ENCODE results near the gene UBE2L3. TPM values are rescaled to one million over a fixed set of nuclear protein-coding genes. Genes with fewer than 3 reads are reported as not detected.
"Not testable (repeated sequence)": the region's sequence is repeated elsewhere in the genome, so short reads cannot be mapped to it uniquely, and the experiment has no call there.

Gene UBE2L3
- total and polyA plus RNA-seq, 8 donors = 23.1 to 94.2 (median 50.7) TPM

- Histone ChIP-seq H3K27me3 (no peaks in the 10 kb centered on the region), H3K4me1 (peaks cover 21 to 39% (median 35%) of the 10 kb centered on the region in 4 donors), H3K36me3 (peaks cover 8 to 36% (median 20%) of the 10 kb centered on the region in 4 donors), H3K9me3 (no peaks in the 10 kb centered on the region), H3K4me3 (peak overlapping the region in 3 of 4 donors; percentile 76 to 80 (median 79)), H3K27ac (no peak overlapping the region)
- no peak for DNase-seq
- intact Hi-C loops (cut with DNase I; ENCODE audit: low total_unique reads) = no loop called here
- 84 to 89% (median 86%) methylated on average over 21 to 22 of the region's 22 CpGs for WGBS, 5 donors
- TF ChIP-seq POLR2AphosphoS5 (IDR thresholded peaks at IDR 0.05) (no peak), EP300 (IDR thresholded peaks at IDR 0.05) (no peak), CTCF (IDR thresholded peaks at IDR 0.05) (no peak), POLR2A (IDR thresholded peaks at IDR 0.05) (no peak)
These were observed 76.2 kb downstream of the UBE2L3 start for GRCh38 chr22:21643533-21644357.

DNA sequence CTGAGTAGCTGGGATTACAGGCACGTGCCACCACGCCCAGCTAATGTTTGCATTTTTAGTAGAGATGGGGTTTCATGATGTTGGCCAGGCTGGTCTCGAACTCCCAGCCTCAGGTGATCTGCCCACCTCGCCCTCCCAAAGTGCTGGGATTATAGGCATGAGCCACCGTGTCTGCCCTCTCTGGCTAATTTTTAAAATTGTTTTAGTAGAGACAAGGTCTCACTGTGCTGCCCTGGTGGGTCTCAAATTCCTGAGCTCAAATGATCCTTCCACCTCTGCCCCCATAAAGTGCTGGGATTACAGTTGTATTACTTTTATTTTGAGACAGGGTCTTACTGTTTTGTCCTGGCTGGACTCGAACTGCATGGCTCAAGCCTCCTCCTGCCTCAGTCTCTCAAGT lies 78.0 kb downstream of the UBE2L3 start:
- DNase-seq; intact Hi-C loops (cut with DNase I; ENCODE audit: low total_unique reads); H3K27me3 ChIP-seq; H3K4me3 ChIP-seq; H3K27ac ChIP-seq; H3K9me3 ChIP-seq: not testable (repeated sequence)
- Histone ChIP-seq H3K4me1 (peaks cover 21 to 39% (median 35%) of the 10 kb centered on the region in 4 donors), H3K36me3 (peaks cover 8 to 47% (median 28%) of the 10 kb centered on the region in 4 donors)
- 74 to 89% (median 79%) methylated on average over 6 of the region's 6 CpGs for WGBS, 5 donors

- H3K4me1 ChIP-seq = peaks cover 22 to 42% (median 38%) of the 10 kb centered on the region in 4 donors
- H3K36me3 ChIP-seq = peaks cover 8 to 47% (median 28%) of the 10 kb centered on the region in 4 donors
- no peak overlapping the region for H3K4me3 ChIP-seq
- intact Hi-C loops (cut with DNase I; ENCODE audit: low total_unique reads) = no loop called here
- no peaks in the 10 kb centered on the region for H3K9me3 ChIP-seq
- H3K27me3 ChIP-seq = no peaks in the 10 kb centered on the region
- DNase-seq = peak; percentile 83 to 94
- no peak overlapping the region for H3K27ac ChIP-seq
- 40 to 50% (median 44%) methylated on average over 14 of the region's 14 CpGs for WGBS, 5 donors
- TF ChIP-seq POLR2AphosphoS5 (IDR thresholded peaks at IDR 0.05) (peak in 1 of 3 donors; percentile 42), CTCF (IDR thresholded peaks at IDR 0.05) (peak in 5 of 7 experiments; percentile 70 to 85 (median 79)), POLR2A (IDR thresholded peaks at IDR 0.05) (no peak)
These were observed 79.4 kb downstream of the UBE2L3 start for GRCh38 chr22:21646608-21647590.

DNA sequence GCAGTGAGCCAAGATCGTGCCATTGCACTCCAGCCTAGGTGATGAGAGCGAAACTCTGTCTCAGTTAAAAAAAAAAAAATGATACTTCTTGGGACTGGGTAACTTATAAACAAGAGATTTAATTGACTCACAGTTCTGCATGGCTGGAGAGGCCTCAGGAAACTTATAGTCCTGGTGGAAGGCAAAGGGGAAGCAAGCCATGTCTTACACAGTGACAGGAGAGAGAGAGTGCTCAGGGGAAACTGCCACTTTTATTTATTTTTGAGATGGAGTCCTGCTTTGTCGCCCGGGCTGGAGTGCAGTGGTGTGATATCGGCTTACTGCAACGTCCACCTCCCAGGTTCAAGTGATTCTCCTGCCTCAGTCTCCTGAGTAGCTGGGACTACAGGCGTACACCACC lies 82.8 kb downstream of the UBE2L3 start:
- peaks cover 15 to 35% (median 33%) of the 10 kb centered on the region in 4 donors for H3K4me1 ChIP-seq
- no peak overlapping the region for H3K27ac ChIP-seq
- TF ChIP-seq POLR2AphosphoS5 (IDR thresholded peaks at IDR 0.05) (no peak), EP300 (IDR thresholded peaks at IDR 0.05) (no peak), POLR2A (IDR thresholded peaks at IDR 0.05) (no peak), CTCF (IDR thresholded peaks at IDR 0.05) (no peak)
- H3K36me3 ChIP-seq = peaks cover 4 to 33% (median 20%) of the 10 kb centered on the region in 4 donors
- WGBS, 5 donors = 83 to 96% (median 85%) methylated on average over 7 of the region's 7 CpGs
- no peak overlapping the region for H3K4me3 ChIP-seq
- intact Hi-C loops (cut with DNase I; ENCODE audit: low total_unique reads) = no loop called here
- no peaks in the 10 kb centered on the region for H3K27me3 ChIP-seq
- no peak for DNase-seq
- H3K9me3 ChIP-seq = no peaks in the 10 kb centered on the region

Measured in stomach (tissue), 9 donors.